Measurements from ENCODE around the gene GTF3C5. TPM values are rescaled to one million over a fixed set of nuclear protein-coding genes. Genes with fewer than 3 reads are reported as not detected.

Gene GTF3C5
- total and polyA plus RNA-seq, 8 donors, result 17.4 to 68.5 (median 25.1) TPM

DNA sequence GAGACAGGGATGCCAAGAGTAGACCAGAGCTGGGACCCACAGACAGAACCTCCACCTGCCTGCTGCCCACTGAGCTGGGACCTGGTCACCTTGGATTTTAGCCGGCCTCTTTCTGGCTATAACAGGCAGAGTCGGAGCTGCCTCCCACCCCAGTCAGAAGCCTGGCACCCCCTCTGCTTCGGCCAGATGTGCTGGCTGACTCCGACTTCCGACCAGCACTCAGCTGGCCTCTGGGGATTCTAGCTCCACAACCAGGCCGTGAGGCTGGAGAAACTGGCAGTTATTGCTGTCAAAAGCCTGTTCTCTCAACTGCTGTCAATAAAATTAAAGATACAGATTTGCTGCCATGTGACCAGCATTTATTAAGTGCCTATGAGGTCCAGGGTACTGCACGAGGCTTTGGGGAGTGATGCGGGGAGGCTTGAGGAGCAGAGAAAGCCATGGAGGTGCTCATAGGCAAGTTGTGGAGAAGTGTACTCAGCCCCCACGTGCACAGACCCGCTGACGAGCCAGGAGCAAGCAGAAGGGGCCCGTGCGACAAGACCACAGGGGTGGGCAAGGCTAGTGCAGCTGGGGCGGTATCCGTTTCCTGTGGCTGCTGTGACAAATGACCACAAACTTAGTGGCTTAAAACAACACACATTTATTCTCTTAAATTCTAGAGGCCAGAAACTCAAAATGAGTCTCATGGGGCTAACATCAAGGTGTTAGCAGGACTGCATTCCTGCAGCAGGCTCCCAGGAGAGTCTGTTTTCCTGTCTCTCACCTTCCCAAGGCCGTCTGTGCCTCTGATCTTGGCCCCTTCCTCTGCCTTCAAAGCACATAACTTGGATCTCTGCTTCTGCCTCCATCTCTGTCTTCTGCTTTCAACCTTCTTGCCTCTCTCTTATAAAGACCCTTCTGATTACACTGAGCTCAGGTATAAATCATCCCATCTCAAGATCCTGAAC, 39.2 kb upstream of the GTF3C5 start:
- Histone ChIP-seq H3K36me3 (no peaks in the 10 kb centered on the region), H3K9me3 (no peaks in the 10 kb centered on the region), H3K27me3 (no peaks in the 10 kb centered on the region), H3K27ac (no peak overlapping the region), H3K4me3 (no peak overlapping the region), H3K4me1 (no peaks in the 10 kb centered on the region)
- 57 to 61% methylated on average over 16 of the region's 16 CpGs for WGBS, 2 donors
- TF ChIP-seq, protein P1, sequence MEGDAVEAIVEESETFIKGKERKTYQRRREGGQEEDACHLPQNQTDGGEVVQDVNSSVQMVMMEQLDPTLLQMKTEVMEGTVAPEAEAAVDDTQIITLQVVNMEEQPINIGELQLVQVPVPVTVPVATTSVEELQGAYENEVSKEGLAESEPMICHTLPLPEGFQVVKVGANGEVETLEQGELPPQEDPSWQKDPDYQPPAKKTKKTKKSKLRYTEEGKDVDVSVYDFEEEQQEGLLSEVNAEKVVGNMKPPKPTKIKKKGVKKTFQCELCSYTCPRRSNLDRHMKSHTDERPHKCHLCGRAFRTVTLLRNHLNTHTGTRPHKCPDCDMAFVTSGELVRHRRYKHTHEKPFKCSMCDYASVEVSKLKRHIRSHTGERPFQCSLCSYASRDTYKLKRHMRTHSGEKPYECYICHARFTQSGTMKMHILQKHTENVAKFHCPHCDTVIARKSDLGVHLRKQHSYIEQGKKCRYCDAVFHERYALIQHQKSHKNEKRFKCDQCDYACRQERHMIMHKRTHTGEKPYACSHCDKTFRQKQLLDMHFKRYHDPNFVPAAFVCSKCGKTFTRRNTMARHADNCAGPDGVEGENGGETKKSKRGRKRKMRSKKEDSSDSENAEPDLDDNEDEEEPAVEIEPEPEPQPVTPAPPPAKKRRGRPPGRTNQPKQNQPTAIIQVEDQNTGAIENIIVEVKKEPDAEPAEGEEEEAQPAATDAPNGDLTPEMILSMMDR (IDR thresholded peaks at IDR 0.05), result no peak
- intact Hi-C loops (cut with DNase I), result no loop called here
- DNase-seq (peak in 1 of 6 donors; percentile 21), ATAC-seq (no peak), FAIRE-seq (no peak)

DNA sequence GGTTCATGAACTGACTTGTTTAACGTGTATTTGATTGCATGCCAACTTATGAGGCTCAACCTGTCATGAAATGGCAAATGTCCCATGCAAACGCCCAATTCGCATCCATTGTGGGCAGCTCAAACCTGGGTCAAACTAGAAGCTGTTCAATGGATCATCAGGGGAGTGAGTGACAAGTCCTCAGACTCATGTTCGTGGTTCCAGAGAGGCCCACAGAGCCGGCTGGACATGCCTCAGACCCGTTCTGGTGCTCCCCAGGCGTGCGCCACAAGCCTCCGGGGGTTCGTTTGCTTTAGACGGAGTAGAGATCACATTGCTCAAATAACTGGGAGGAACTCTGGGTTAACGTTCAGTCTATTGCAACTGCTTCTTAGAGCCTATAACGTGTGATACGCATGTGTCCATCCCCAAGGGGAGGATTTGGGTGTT, 37.3 kb upstream of the GTF3C5 start:
- H3K27ac ChIP-seq, result no peak overlapping the region
- no peaks in the 10 kb centered on the region for H3K4me1 ChIP-seq
- H3K9me3 ChIP-seq, result no peaks in the 10 kb centered on the region
- ATAC-seq (no peak), DNase-seq (no peak), FAIRE-seq (no peak)
- H3K4me3 ChIP-seq, result no peak overlapping the region
- 47 to 49% methylated on average over 14 of the region's 14 CpGs for WGBS, 2 donors
- TF ChIP-seq, protein P1 (IDR thresholded peaks at IDR 0.05), result no peak
- intact Hi-C loops (cut with DNase I), result no loop called here
- H3K27me3 ChIP-seq, result no peaks in the 10 kb centered on the region
- H3K36me3 ChIP-seq, result no peaks in the 10 kb centered on the region

DNA sequence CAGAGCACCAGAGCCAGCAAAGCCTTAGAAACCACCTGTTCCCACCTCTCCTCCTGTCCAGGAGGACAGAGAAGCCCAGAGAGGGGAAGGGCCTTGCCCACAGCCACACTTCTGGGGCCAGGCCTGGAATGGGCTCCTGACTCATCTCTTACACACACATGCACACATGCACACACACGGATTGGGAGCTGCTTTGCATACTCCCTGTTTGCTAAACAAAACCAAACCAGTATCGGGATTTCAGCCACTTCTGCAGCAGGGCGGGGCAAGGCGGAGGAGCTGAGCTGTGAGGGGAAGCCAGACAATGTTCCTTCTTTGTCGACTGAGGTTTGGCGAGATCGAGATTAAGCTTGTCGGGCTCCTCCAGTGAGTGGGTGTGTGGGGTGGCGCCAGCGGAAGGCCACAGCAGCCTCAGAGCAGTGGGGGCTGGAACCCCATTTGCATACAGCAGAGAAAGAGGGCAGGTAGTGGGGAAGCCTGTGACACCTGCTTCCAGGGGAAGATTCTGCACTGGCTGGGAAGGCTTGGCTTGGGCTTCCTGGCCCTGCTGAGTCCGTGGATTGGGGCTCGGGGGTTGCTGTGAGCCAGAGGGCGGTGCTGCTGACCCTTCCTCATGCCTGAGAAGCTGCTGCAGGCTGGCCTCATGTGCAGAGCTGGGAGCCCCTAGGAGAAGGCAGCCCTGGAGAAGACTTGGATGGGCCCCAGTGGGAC, 36.2 kb upstream of the GTF3C5 start:
- 62 to 64% methylated on average over 13 of the region's 13 CpGs for WGBS, 2 donors

DNA sequence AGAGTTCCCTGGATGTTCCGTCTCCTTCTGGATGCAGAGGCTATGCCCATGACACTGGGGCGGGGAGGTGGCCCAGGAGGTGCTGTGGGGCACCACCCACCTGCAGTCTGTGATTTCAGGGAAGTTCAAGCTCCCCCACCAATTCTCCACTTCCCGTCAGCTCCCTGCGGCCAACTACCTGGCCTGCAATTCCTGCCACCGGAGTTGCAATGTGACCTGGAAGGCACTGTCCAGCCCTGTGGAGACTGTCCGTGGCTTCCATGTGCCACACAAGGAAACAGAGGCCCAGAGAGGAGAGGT, 35.7 kb upstream of the GTF3C5 start:
- TF ChIP-seq, protein P1 (IDR thresholded peaks at IDR 0.05), result no peak
- DNase-seq (peak in 1 of 6 donors; percentile 23), FAIRE-seq (no peak), ATAC-seq (no peak)
- H3K27me3 ChIP-seq, result no peaks in the 10 kb centered on the region
- no peaks in the 10 kb centered on the region for H3K36me3 ChIP-seq
- intact Hi-C loops (cut with DNase I), result no loop called here
- 84 to 92% methylated on average over 6 of the region's 6 CpGs for WGBS, 2 donors
- H3K4me1 ChIP-seq, result no peaks in the 10 kb centered on the region
- H3K27ac ChIP-seq, result no peak overlapping the region
- no peaks in the 10 kb centered on the region for H3K9me3 ChIP-seq
- no peak overlapping the region for H3K4me3 ChIP-seq

More for the DNA sequence above, 36.2 kb upstream of the GTF3C5 start:
- no peaks in the 10 kb centered on the region for H3K9me3 ChIP-seq
- TF ChIP-seq, protein P1 (IDR thresholded peaks at IDR 0.05), result no peak
- FAIRE-seq (no peak), ATAC-seq (peak in 3 of 4 donors; percentile 26 to 54 (median 38)), DNase-seq (peak in 1 of 6 donors; percentile 34)
- H3K4me3 ChIP-seq, result no peak overlapping the region
- intact Hi-C loops (cut with DNase I), result no loop called here
- H3K36me3 ChIP-seq, result no peaks in the 10 kb centered on the region
- no peak overlapping the region for H3K27ac ChIP-seq
- H3K4me1 ChIP-seq, result no peaks in the 10 kb centered on the region
- no peaks in the 10 kb centered on the region for H3K27me3 ChIP-seq

Data from pancreas (tissue), 10 donors.